Measurements from ENCODE around the gene CLEC4M.

- TF ChIP-seq POLR2A (IDR thresholded peaks at IDR 0.05), result no peak
- TF ChIP-seq, protein P1, sequence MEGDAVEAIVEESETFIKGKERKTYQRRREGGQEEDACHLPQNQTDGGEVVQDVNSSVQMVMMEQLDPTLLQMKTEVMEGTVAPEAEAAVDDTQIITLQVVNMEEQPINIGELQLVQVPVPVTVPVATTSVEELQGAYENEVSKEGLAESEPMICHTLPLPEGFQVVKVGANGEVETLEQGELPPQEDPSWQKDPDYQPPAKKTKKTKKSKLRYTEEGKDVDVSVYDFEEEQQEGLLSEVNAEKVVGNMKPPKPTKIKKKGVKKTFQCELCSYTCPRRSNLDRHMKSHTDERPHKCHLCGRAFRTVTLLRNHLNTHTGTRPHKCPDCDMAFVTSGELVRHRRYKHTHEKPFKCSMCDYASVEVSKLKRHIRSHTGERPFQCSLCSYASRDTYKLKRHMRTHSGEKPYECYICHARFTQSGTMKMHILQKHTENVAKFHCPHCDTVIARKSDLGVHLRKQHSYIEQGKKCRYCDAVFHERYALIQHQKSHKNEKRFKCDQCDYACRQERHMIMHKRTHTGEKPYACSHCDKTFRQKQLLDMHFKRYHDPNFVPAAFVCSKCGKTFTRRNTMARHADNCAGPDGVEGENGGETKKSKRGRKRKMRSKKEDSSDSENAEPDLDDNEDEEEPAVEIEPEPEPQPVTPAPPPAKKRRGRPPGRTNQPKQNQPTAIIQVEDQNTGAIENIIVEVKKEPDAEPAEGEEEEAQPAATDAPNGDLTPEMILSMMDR (IDR thresholded peaks at IDR 0.05), result no peak
Measured at GRCh38 chr19:7732045-7732444, 31.0 kb upstream of the CLEC4M start, which contains the start of gene CLEC4G.
